Natural killer cell (primary cell): ENCODE measurements around the gene ASIC3. TPM values are rescaled to one million over a fixed set of nuclear protein-coding genes. Genes with fewer than 3 reads are reported as not detected.

ENCODE experiments used
- ATAC-seq, 3 donors: fragments of 150-1000 bp in 2 of 3; fragments of 200-7000 bp in 1 of 3; cut with Tn5 transposase; 1 replicate in 1 of 3; 2 replicates in 2 of 3; pipeline ENCODE4 v1.10.0; 2021; ENCODE audit warnings: mild to moderate bottlenecking in 2 of 3, moderate library complexity in 2 of 3
- DNase-seq, 2 donors: peaks; one replicate each; pipeline versions ENCODE4 v3.0.0 to v3.0.0-alpha.2; 2013 to 2021; ENCODE audit warnings: mixed read lengths in 1 of 2
- H3K27ac ChIP-seq: one replicate; pipeline ENCODE4 v1.5.1; 2013; ENCODE audit warnings: mild to moderate bottlenecking, low read length
- H3K27me3 ChIP-seq: one replicate; pipeline ENCODE4 v1.6.1; 2013; ENCODE audit warnings: low read length; ENCODE audit not compliant: control insufficient read depth, insufficient read depth
- H3K36me3 ChIP-seq: one replicate; pipeline ENCODE4 v1.6.1; 2013; ENCODE audit warnings: low read length; ENCODE audit not compliant: control insufficient read depth, insufficient read depth
- H3K4me1 ChIP-seq: one replicate; pipeline ENCODE4 v1.6.1; 2013; ENCODE audit warnings: low read length; ENCODE audit not compliant: control insufficient read depth, insufficient read depth
- H3K4me3 ChIP-seq: one replicate; pipeline ENCODE4 v1.5.1; 2013; ENCODE audit warnings: low read length
- H3K9me3 ChIP-seq: one replicate; pipeline ENCODE4 v1.6.1; 2013; ENCODE audit warnings: low read length; ENCODE audit not compliant: control insufficient read depth, insufficient read depth
- H3K27ac Mint-ChIP-seq, 2 donors: one replicate each; pipeline ENCODE4 v1.8.0; 2022; ENCODE audit warnings: mild to moderate bottlenecking in 2 of 2, mixed read lengths in 2 of 2, moderate library complexity in 1 of 2
- H3K27me3 Mint-ChIP-seq, 2 donors: one replicate each; pipeline ENCODE4 v1.8.0; 2022; ENCODE audit warnings: low read depth in 2 of 2, mixed read lengths in 2 of 2
- H3K36me3 Mint-ChIP-seq: one replicate; pipeline ENCODE4 v1.8.0; 2022; ENCODE audit warnings: mixed read lengths
- H3K4me1 Mint-ChIP-seq, 2 donors: one replicate each; pipeline ENCODE4 v1.8.0; 2022; ENCODE audit warnings: mixed read lengths in 2 of 2
- H3K4me3 Mint-ChIP-seq: one replicate; pipeline ENCODE4 v1.8.0; 2022; ENCODE audit warnings: mild to moderate bottlenecking, moderate library complexity, mixed read lengths
- H3K9me3 Mint-ChIP-seq, 2 donors: one replicate each; pipeline ENCODE4 v1.8.0; 2022; ENCODE audit warnings: mixed read lengths in 2 of 2
- CTCF ChIP-seq: fragments of 200-600 bp; IDR thresholded peaks from one replicate; pipeline ENCODE4 v1.8.0; 2022; ENCODE audit warnings: antibody characterized with exemption
- WGBS: methylation state at CpG from one replicate; pipeline ENCODE4 v1.1.7; 2013; ENCODE audit warnings: missing lambda C conversion rate; ENCODE audit not compliant: insufficient coverage; 5-methylcytosine and 5-hydroxymethylcytosine counted together
- intact Hi-C: fragments of 100-400 bp; cut with micrococcal nuclease; formaldehyde crosslinking; loops from one replicate; pipeline ENCODE4 v1.14.2; 2022
- total RNA-seq, 4 donors: library from RNA; stranded (reverse); fragments of 120-200 nt in 1 of 4; gene quantifications; one replicate each; pipeline versions ENCODE4 v1.2.3 to v1.2.4, GENCODE V29; 2013 to 2022

The ASIC3 gene
- total RNA-seq, 3 donors from 2014 or later (not counting 1 experiment from before 2014, with no cell fraction given) = 5.7 to 7.9 (median 5.9) TPM

- Mint-ChIP-seq H3K27me3 (no peaks in the 10 kb centered on the region), H3K9me3 (no peaks in the 10 kb centered on the region), H3K36me3 (no peaks in the 10 kb centered on the region), H3K4me3 (no peak overlapping the region), H3K4me1 (peaks cover 5 to 18% of the 10 kb centered on the region in 2 donors), H3K27ac (no peak overlapping the region)
- intact Hi-C loops = no loop called here
- no peak for TF ChIP-seq CTCF
- H3K4me1 ChIP-seq = peaks cover 14% of the 10 kb centered on the region
- no peak overlapping the region for H3K4me3 ChIP-seq
- peaks cover 41% of the 10 kb centered on the region for H3K36me3 ChIP-seq
- H3K9me3 ChIP-seq = no peaks in the 10 kb centered on the region
- ATAC-seq (no peak), DNase-seq (no peak)
- no peaks in the 10 kb centered on the region for H3K27me3 ChIP-seq
- H3K27ac ChIP-seq = no peak overlapping the region
- WGBS = 89% methylated on average over 17 of the region's 22 CpGs
Measured at GRCh38 chr7:151075978-151076426, 27.7 kb downstream of the ASIC3 start.

GRCh38 chr7:151076863-151077704 lies 28.8 kb downstream of the ASIC3 start:
- H3K4me1 ChIP-seq = peaks cover 23% of the 10 kb centered on the region
- no peaks in the 10 kb centered on the region for H3K27me3 ChIP-seq
- H3K27ac ChIP-seq = no peak overlapping the region
- ATAC-seq (no peak), DNase-seq (peak in 1 of 2 donors; percentile 31)
- Mint-ChIP-seq H3K4me1 (peaks cover 5 to 24% of the 10 kb centered on the region in 2 donors), H3K4me3 (no peak overlapping the region), H3K27me3 (no peaks in the 10 kb centered on the region), H3K27ac (no peak overlapping the region), H3K36me3 (no peaks in the 10 kb centered on the region), H3K9me3 (no peaks in the 10 kb centered on the region)
- intact Hi-C loops = no loop called here
- no peaks in the 10 kb centered on the region for H3K9me3 ChIP-seq
- H3K4me3 ChIP-seq = no peak overlapping the region
- peaks cover 33% of the 10 kb centered on the region for H3K36me3 ChIP-seq
- TF ChIP-seq CTCF = no peak
- 94% methylated on average over 33 of the region's 33 CpGs for WGBS

GRCh38 chr7:151077705-151078232 lies 29.4 kb downstream of the ASIC3 start:
- Histone ChIP-seq H3K4me3 (no peak overlapping the region), H3K4me1 (peaks cover 30% of the 10 kb centered on the region), H3K36me3 (peaks cover 33% of the 10 kb centered on the region), H3K27me3 (no peaks in the 10 kb centered on the region), H3K27ac (no peak overlapping the region), H3K9me3 (no peaks in the 10 kb centered on the region)
- Mint-ChIP-seq H3K9me3 (no peaks in the 10 kb centered on the region), H3K36me3 (no peaks in the 10 kb centered on the region), H3K4me3 (peak overlapping the region; percentile 67), H3K27ac (peak overlapping the region in 1 of 2 donors; percentile 34), H3K27me3 (no peaks in the 10 kb centered on the region), H3K4me1 (peaks cover 9 to 31% of the 10 kb centered on the region in 2 donors)
- TF ChIP-seq CTCF = no peak
- intact Hi-C loops = no loop called here
- ATAC-seq = no peak
- DNase-seq = no peak
- 92% methylated on average over 10 of the region's 10 CpGs for WGBS
